ENCODE measurements around the gene PPIP5K1. TPM values are rescaled to one million over a fixed set of nuclear protein-coding genes. Genes with fewer than 3 reads are reported as not detected.

The PPIP5K1 gene
- total RNA-seq, 1 donor from 2014 or later, result 60.0 TPM

- intact Hi-C loops (cut with micrococcal nuclease), result no loop called here
- no peak overlapping the region for H3K4me3 Mint-ChIP-seq
- H3K9me3 Mint-ChIP-seq, result no peaks in the 10 kb centered on the region
- H3K27me3 Mint-ChIP-seq, result no peaks in the 10 kb centered on the region
- peaks cover 14% of the 10 kb centered on the region for H3K4me1 Mint-ChIP-seq
- no peak overlapping the region for H3K27ac Mint-ChIP-seq
- no peak for DNase-seq
- H3K36me3 Mint-ChIP-seq (ENCODE audit: low read depth), result peaks cover 2% of the 10 kb centered on the region
Measured at GRCh38 chr15:43529587-43530345, 60.2 kb downstream of the PPIP5K1 start.

- intact Hi-C loops (cut with micrococcal nuclease), result no loop called here
- peaks cover 2% of the 10 kb centered on the region for H3K36me3 Mint-ChIP-seq (ENCODE audit: low read depth)
- no peaks in the 10 kb centered on the region for H3K9me3 Mint-ChIP-seq
- H3K4me1 Mint-ChIP-seq, result peaks cover 14% of the 10 kb centered on the region
- no peak overlapping the region for H3K4me3 Mint-ChIP-seq
- H3K27ac Mint-ChIP-seq, result no peak overlapping the region
- H3K27me3 Mint-ChIP-seq, result no peaks in the 10 kb centered on the region
- DNase-seq, result no peak
Measured at GRCh38 chr15:43529141-43529540, 60.9 kb downstream of the PPIP5K1 start.

- H3K4me1 Mint-ChIP-seq, result peaks cover 14% of the 10 kb centered on the region
- peaks cover 2% of the 10 kb centered on the region for H3K36me3 Mint-ChIP-seq (ENCODE audit: low read depth)
- DNase-seq, result no peak
Measured at GRCh38 chr15:43528542-43529007, 61.4 kb downstream of the PPIP5K1 start.

GRCh38 chr15:43527802-43528541 is 62.0 kb downstream of the PPIP5K1 start:
- Mint-ChIP-seq H3K4me3 (no peak overlapping the region), H3K36me3 (ENCODE audit: low read depth) (peaks cover 2% of the 10 kb centered on the region), H3K9me3 (no peaks in the 10 kb centered on the region), H3K27ac (no peak overlapping the region), H3K27me3 (no peaks in the 10 kb centered on the region), H3K4me1 (peaks cover 14% of the 10 kb centered on the region)
- intact Hi-C loops (cut with micrococcal nuclease), result no loop called here
- no peak for DNase-seq

More at GRCh38 chr15:43528542-43529007, 61.4 kb downstream of the PPIP5K1 start:
- intact Hi-C loops (cut with micrococcal nuclease), result no loop called here
- H3K27ac Mint-ChIP-seq, result no peak overlapping the region
- no peaks in the 10 kb centered on the region for H3K9me3 Mint-ChIP-seq
- no peaks in the 10 kb centered on the region for H3K27me3 Mint-ChIP-seq
- no peak overlapping the region for H3K4me3 Mint-ChIP-seq

GRCh38 chr15:43527016-43527801 is 62.8 kb downstream of the PPIP5K1 start:
- Mint-ChIP-seq H3K4me3 (no peak overlapping the region), H3K9me3 (no peaks in the 10 kb centered on the region), H3K27me3 (no peaks in the 10 kb centered on the region), H3K36me3 (ENCODE audit: low read depth) (peaks cover 5% of the 10 kb centered on the region), H3K27ac (no peak overlapping the region), H3K4me1 (peaks cover 14% of the 10 kb centered on the region)
- intact Hi-C loops (cut with micrococcal nuclease), result no loop called here
- no peak for DNase-seq

GRCh38 chr15:43526261-43526930 is 63.6 kb downstream of the PPIP5K1 start:
- Mint-ChIP-seq H3K27me3 (no peaks in the 10 kb centered on the region), H3K36me3 (ENCODE audit: low read depth) (peaks cover 5% of the 10 kb centered on the region), H3K4me1 (peaks cover 14% of the 10 kb centered on the region), H3K4me3 (no peak overlapping the region), H3K27ac (no peak overlapping the region), H3K9me3 (no peaks in the 10 kb centered on the region)
- DNase-seq, result no peak
- intact Hi-C loops (cut with micrococcal nuclease), result no loop called here

GRCh38 chr15:43525131-43525530 is 64.9 kb downstream of the PPIP5K1 start:
- intact Hi-C loops (cut with micrococcal nuclease), result no loop called here
- DNase-seq, result no peak
- Mint-ChIP-seq H3K4me1 (peaks cover 14% of the 10 kb centered on the region), H3K4me3 (no peak overlapping the region), H3K36me3 (ENCODE audit: low read depth) (peaks cover 5% of the 10 kb centered on the region), H3K27ac (no peak overlapping the region), H3K9me3 (no peaks in the 10 kb centered on the region), H3K27me3 (no peaks in the 10 kb centered on the region)

- Mint-ChIP-seq H3K27me3 (no peaks in the 10 kb centered on the region), H3K4me3 (no peak overlapping the region), H3K27ac (no peak overlapping the region), H3K9me3 (no peaks in the 10 kb centered on the region), H3K4me1 (peaks cover 14% of the 10 kb centered on the region), H3K36me3 (ENCODE audit: low read depth) (peaks cover 5% of the 10 kb centered on the region)
- no peak for DNase-seq
- intact Hi-C loops (cut with micrococcal nuclease), result no loop called here
Measured at GRCh38 chr15:43524254-43524845, 65.7 kb downstream of the PPIP5K1 start.

- H3K9me3 Mint-ChIP-seq, result no peaks in the 10 kb centered on the region
- H3K36me3 Mint-ChIP-seq (ENCODE audit: low read depth), result peaks cover 5% of the 10 kb centered on the region
- peaks cover 18% of the 10 kb centered on the region for H3K4me1 Mint-ChIP-seq
- H3K27me3 Mint-ChIP-seq, result peaks cover 1% of the 10 kb centered on the region
- no peak overlapping the region for H3K27ac Mint-ChIP-seq
- DNase-seq, result no peak
- no peak overlapping the region for H3K4me3 Mint-ChIP-seq
- intact Hi-C loops (cut with micrococcal nuclease), result no loop called here
Measured at GRCh38 chr15:43523646-43524045, 66.4 kb downstream of the PPIP5K1 start.

GRCh38 chr15:43522247-43522646 is 67.8 kb downstream of the PPIP5K1 start:
- peaks cover 30% of the 10 kb centered on the region for H3K4me1 Mint-ChIP-seq
- peaks cover 10% of the 10 kb centered on the region for H3K27me3 Mint-ChIP-seq
- no peak overlapping the region for H3K4me3 Mint-ChIP-seq
- no peak for DNase-seq
- no peak overlapping the region for H3K27ac Mint-ChIP-seq
- H3K36me3 Mint-ChIP-seq (ENCODE audit: low read depth), result peaks cover 9% of the 10 kb centered on the region
- H3K9me3 Mint-ChIP-seq, result no peaks in the 10 kb centered on the region
- intact Hi-C loops (cut with micrococcal nuclease), result no loop called here

GRCh38 chr15:43521419-43521818 is 68.6 kb downstream of the PPIP5K1 start:
- H3K4me3 Mint-ChIP-seq, result no peak overlapping the region
- H3K4me1 Mint-ChIP-seq, result peaks cover 35% of the 10 kb centered on the region
- peaks cover 9% of the 10 kb centered on the region for H3K36me3 Mint-ChIP-seq (ENCODE audit: low read depth)
- no peak for DNase-seq
- H3K27ac Mint-ChIP-seq, result no peak overlapping the region
- H3K27me3 Mint-ChIP-seq, result peaks cover 15% of the 10 kb centered on the region
- no peaks in the 10 kb centered on the region for H3K9me3 Mint-ChIP-seq
- intact Hi-C loops (cut with micrococcal nuclease), result no loop called here

- intact Hi-C loops (cut with micrococcal nuclease), result no loop called here
- H3K27me3 Mint-ChIP-seq, result peaks cover 15% of the 10 kb centered on the region
- H3K27ac Mint-ChIP-seq, result no peak overlapping the region
- no peaks in the 10 kb centered on the region for H3K9me3 Mint-ChIP-seq
- H3K4me3 Mint-ChIP-seq, result no peak overlapping the region
- DNase-seq, result no peak
- peaks cover 9% of the 10 kb centered on the region for H3K36me3 Mint-ChIP-seq (ENCODE audit: low read depth)
- H3K4me1 Mint-ChIP-seq, result peaks cover 37% of the 10 kb centered on the region
Measured at GRCh38 chr15:43520138-43520537, 69.9 kb downstream of the PPIP5K1 start.

GRCh38 chr15:43519196-43519595 is 70.8 kb downstream of the PPIP5K1 start:
- H3K36me3 Mint-ChIP-seq (ENCODE audit: low read depth), result peaks cover 9% of the 10 kb centered on the region
- H3K9me3 Mint-ChIP-seq, result no peaks in the 10 kb centered on the region
- DNase-seq, result no peak
- peaks cover 40% of the 10 kb centered on the region for H3K4me1 Mint-ChIP-seq
- intact Hi-C loops (cut with micrococcal nuclease), result no loop called here
- H3K27ac Mint-ChIP-seq, result no peak overlapping the region
- H3K27me3 Mint-ChIP-seq, result peaks cover 15% of the 10 kb centered on the region
- no peak overlapping the region for H3K4me3 Mint-ChIP-seq
